Upper lobe of left lung (tissue), 4 donors: Measurements from ENCODE around the gene TBC1D8B.

Experiments
- CTCF ChIP-seq, 6 experiments: fragments of 450-650 bp in 4 of 6; fragments of 200-600 bp in 2 of 6; sonication (generic) in 2 of 6; IDR thresholded peaks; one replicate each; pipeline ENCODE4 v1.5.1; 2016 to 2019; ENCODE audit warnings: antibody characterized with exemption in 6 of 6
- POLR2AphosphoS5 ChIP-seq, 2 donors: sonication (generic); formaldehyde crosslinking; IDR thresholded peaks; one replicate each; pipeline ENCODE4 v1.5.1; 2017; ENCODE audit warnings: antibody characterized with exemption in 2 of 2

- TF ChIP-seq CTCF (IDR thresholded peaks at IDR 0.05) (no peak), POLR2AphosphoS5 (IDR thresholded peaks at IDR 0.05) (no peak)
Observed at GRCh38 chrX:106917830-106918500, 115.5 kb downstream of the TBC1D8B start.
